ENCODE results near the gene KIAA1671.

Gene KIAA1671

DNA sequence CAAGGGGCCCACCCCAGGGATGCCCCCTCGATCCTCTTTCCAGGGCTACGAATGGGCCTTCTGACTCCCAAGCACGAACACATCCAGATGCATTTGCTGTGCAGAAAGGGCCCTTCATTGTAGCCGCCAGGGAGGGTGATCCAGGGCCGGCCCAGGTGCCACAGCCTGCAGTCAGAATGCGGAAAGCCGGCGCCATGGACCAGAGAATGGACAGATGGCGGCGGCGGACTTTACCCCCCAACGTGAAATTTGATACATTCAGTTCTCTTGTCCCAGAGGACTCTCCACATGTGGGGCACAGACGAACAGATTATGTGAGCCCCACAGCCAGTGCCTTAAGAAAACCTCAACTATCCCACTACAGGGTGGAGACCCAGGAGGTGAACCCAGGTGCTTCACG is 87.2 kb downstream of the KIAA1671 start:
- TF ChIP-seq, protein P1, sequence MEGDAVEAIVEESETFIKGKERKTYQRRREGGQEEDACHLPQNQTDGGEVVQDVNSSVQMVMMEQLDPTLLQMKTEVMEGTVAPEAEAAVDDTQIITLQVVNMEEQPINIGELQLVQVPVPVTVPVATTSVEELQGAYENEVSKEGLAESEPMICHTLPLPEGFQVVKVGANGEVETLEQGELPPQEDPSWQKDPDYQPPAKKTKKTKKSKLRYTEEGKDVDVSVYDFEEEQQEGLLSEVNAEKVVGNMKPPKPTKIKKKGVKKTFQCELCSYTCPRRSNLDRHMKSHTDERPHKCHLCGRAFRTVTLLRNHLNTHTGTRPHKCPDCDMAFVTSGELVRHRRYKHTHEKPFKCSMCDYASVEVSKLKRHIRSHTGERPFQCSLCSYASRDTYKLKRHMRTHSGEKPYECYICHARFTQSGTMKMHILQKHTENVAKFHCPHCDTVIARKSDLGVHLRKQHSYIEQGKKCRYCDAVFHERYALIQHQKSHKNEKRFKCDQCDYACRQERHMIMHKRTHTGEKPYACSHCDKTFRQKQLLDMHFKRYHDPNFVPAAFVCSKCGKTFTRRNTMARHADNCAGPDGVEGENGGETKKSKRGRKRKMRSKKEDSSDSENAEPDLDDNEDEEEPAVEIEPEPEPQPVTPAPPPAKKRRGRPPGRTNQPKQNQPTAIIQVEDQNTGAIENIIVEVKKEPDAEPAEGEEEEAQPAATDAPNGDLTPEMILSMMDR (IDR thresholded peaks at IDR 0.05; ENCODE audit: low read depth, low read length) = no peak
- DNase-seq (ENCODE audit: extremely low read depth, low read depth) = no peak

DNA sequence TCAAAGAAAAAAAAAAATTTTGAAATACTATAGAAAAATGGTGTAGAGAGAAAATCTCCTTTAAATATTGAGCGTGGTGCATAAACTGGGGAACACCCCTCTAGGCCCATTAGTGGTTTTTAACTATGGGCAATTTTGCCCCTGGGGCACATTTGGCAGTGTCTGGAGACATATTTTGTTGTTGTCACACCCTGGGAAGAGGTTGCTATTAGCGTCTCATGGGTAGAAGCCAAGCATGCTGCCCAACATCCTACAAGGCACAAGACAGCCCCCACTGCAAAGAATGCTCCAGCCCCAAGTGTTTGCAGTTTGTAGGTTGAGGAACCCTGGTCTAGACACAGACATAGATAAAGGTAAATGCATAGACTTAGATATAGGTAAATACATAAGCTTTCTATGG is 92.6 kb downstream of the KIAA1671 start:
- DNase-seq (ENCODE audit: extremely low read depth, low read depth) = no peak
- TF ChIP-seq, protein P1 (IDR thresholded peaks at IDR 0.05; ENCODE audit: low read depth, low read length) = no peak

DNA sequence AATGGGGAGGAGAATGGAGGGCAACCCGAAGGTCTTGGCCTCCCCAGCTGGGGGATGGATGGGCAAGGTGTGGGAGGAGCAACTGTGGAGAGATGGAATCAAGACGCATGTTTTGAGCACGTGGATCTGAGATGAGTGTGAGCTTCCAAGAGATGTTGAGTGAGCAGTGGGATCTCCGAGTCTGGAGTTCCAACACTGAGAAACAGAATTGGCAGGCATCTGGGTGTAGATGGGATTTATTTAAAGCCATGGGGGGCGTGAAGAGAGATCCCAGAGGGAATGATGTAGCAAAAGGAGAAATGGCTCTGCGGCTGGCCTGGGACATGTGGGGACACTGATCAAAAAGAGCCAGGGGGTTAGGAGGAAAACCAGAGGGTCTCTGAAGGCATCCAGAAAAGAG is 95.6 kb downstream of the KIAA1671 start:
- no peak for DNase-seq (ENCODE audit: extremely low read depth, low read depth)
- TF ChIP-seq, protein P1 (IDR thresholded peaks at IDR 0.05; ENCODE audit: low read depth, low read length) = no peak

DNA sequence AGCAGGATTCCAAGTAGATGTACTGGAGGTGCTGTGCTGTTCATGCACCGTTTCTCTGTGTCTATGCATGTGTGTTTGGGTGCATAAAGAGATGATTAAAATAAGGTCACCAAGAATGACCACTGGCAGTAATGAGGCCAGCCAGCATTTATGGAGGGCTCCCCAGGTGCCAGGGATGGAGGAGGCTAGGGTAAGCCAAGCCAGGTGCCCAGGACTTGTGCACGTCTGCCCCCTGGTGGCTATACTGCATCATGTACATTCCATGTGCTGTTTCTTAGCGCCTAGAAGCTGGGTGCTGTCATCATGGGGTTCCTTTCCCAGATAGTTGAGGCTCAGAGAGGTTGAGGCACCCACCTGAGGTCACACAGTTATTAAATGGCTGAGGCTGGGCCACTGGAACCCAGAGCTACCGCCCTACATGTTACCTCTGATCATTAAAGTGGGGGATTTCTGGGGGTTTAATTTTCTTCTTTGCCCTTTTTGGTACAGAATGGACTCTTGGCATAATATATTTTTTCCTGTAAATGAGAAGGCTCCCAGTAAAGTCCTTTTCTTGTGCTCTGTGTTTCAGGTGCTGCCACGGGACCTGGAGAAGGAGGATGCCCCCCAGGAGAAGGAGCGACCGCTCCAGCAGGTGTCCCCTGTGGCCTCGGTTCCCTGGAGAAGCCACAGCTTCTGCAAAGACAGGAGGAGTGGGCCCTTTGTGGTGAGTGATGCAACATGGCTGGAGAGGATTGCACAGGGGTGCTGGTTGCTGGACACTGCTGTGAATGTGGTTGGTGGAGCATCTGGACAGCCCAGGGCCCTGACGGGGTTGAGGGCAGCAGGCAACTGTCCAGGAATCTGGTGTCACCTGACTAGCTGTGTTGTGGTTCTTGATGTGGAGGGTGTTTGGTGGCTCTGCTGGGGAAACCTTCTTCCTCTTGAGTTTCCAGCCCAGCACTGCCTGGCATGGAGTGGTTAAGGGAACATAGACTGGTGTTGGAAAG is 96.4 kb downstream of the KIAA1671 start:
- DNase-seq (ENCODE audit: extremely low read depth, low read depth) = peak; percentile 8
- TF ChIP-seq, protein P1 (IDR thresholded peaks at IDR 0.05; ENCODE audit: low read depth, low read length) = peak; percentile 86

DNA sequence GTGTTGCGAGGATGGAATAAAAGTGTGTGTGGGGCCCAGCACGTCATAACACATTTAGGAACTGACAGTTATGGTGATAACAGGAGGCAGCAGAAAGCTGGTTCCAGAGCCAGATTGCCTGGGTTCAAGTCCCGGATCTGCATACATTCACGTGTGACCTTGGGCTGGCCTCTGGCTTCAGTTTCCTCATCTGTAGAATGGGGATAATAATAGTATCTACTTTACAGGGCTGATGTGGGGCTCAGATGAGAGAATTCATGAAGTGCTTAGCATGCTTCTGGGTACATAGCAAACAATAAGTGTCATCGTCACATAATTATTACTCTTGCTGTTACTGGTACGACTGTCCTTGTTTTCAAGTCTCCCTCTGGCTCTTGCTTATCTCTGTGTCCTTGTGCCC is 97.3 kb downstream of the KIAA1671 start:
- TF ChIP-seq, protein P1 (IDR thresholded peaks at IDR 0.05; ENCODE audit: low read depth, low read length) = no peak
- DNase-seq (ENCODE audit: extremely low read depth, low read depth) = no peak

DNA sequence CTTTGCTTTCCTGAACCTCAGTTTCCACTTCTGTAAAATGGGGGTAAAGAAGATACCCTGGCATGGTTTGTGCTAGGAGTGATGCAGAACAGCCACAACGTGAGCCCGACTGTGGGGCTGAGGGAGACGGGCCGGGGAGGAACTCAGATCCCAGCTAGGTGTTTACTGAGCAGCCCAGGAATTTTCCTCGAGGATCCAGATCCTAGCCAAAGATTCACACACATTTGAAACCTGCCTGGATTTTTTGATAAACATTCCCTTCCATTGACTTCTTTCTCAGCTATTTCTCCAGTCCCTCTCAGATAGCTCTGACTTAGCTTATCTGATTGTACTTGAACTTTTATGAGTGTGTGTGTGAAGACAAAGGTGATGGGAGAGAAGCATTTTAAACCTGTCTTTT is 98.0 kb downstream of the KIAA1671 start:
- TF ChIP-seq, protein P1 (IDR thresholded peaks at IDR 0.05; ENCODE audit: low read depth, low read length) = no peak
- DNase-seq (ENCODE audit: extremely low read depth, low read depth) = no peak

DNA sequence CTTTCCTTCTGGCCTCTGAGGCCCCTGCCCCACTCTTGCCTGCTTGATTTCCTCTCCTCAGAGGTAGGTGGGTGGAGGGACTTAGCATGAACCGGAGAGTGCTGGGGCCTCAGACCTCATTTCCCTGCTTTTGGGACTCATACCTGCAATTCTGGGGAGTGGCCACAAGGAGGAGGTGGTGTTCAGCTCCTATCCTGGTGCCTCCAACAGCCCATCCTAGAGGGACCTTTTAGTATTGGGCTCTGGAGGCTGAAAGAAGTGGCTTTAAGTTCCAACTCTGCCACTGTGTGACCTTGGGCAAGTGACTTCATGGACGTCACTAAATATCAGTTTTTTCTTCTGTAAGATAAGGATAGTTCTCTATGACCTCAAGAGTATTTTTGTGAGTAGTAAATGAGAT is 98.6 kb downstream of the KIAA1671 start:
- DNase-seq (ENCODE audit: extremely low read depth, low read depth) = no peak
- TF ChIP-seq, protein P1 (IDR thresholded peaks at IDR 0.05; ENCODE audit: low read depth, low read length) = no peak; the same call in none of the 2 replicates

Data from AG09319 (cell line).